Neural progenitor cell (in vitro differentiated cells): ENCODE results near the gene DLGAP5. TPM values are rescaled to one million over a fixed set of nuclear protein-coding genes. Genes with fewer than 3 reads are reported as not detected.

Experiments used
- DNase-seq: peaks from one replicate; pipeline ENCODE4 v3.0.0-alpha.2; 2016; ENCODE audit warnings: low spot score
- H2AFZ ChIP-seq: fragments of 200-600 bp; sonication (generic); replicated peaks from 2 replicates; pipeline ENCODE4 v1.6.1; 2016; ENCODE audit warnings: antibody characterized with exemption
- H3F3A ChIP-seq: fragments of 200-600 bp; sonication (generic); 2 replicates; pipeline ENCODE4 v1.6.1; 2016; ENCODE audit warnings: antibody characterized with exemption, low read depth
- H3K27ac ChIP-seq: fragments of 200-600 bp; sonication (generic); 2 replicates; pipeline ENCODE4 v1.5.1; 2016; ENCODE audit warnings: mild to moderate bottlenecking
- H3K27me3 ChIP-seq: fragments of 200-600 bp; sonication (generic); 2 replicates; pipeline ENCODE4 v1.6.1; 2016; ENCODE audit warnings: mild to moderate bottlenecking, moderate library complexity
- H3K36me3 ChIP-seq: fragments of 200-600 bp; sonication (generic); 2 replicates; pipeline ENCODE4 v1.5.1; 2016
- H3K4me1 ChIP-seq: fragments of 200-600 bp; sonication (generic); 2 replicates; pipeline ENCODE4 v1.6.1; 2016; ENCODE audit warnings: mixed run types
- H3K4me2 ChIP-seq: fragments of 200-600 bp; sonication (generic); 2 replicates; pipeline ENCODE4 v1.6.1; 2016
- H3K4me3 ChIP-seq: fragments of 200-600 bp; sonication (generic); 2 replicates; pipeline ENCODE4 v1.5.1; 2016
- H3K79me2 ChIP-seq: fragments of 200-600 bp; sonication (generic); 2 replicates; pipeline ENCODE4 v1.6.1; 2016; ENCODE audit warnings: low read depth
- H3K9ac ChIP-seq: fragments of 200-600 bp; sonication (generic); 2 replicates; pipeline ENCODE4 v1.6.1; 2016
- H3K9me3 ChIP-seq: fragments of 200-600 bp; sonication (generic); 2 replicates; pipeline ENCODE4 v1.5.1; 2016; ENCODE audit warnings: low read depth
- H4K20me1 ChIP-seq: fragments of 200-600 bp; sonication (generic); 2 replicates; pipeline ENCODE4 v1.6.1; 2016; ENCODE audit warnings: low read depth
- H3K27ac Mint-ChIP-seq: 3 replicates; pipeline ENCODE4 v1.8.0; 2021; ENCODE audit warnings: mixed read lengths
- H3K27me3 Mint-ChIP-seq: 2 replicates; pipeline ENCODE4 v1.8.0; 2022; ENCODE audit warnings: low read depth, mild to moderate bottlenecking, inconsistent platforms, moderate library complexity, mixed read lengths; ENCODE audit not compliant: insufficient read depth
- H3K36me3 Mint-ChIP-seq: 3 replicates; pipeline ENCODE4 v1.8.0; 2021; ENCODE audit warnings: mixed read lengths
- H3K4me1 Mint-ChIP-seq: 3 replicates; pipeline ENCODE4 v1.8.0; 2021; ENCODE audit warnings: mixed read lengths
- H3K4me3 Mint-ChIP-seq: 3 replicates; pipeline ENCODE4 v1.8.0; 2021; ENCODE audit warnings: mild to moderate bottlenecking, moderate library complexity, mixed read lengths
- H3K9me3 Mint-ChIP-seq: 3 replicates; pipeline ENCODE4 v1.8.0; 2020; ENCODE audit warnings: mixed read lengths
- CTCF ChIP-seq: fragments of 200-600 bp; sonication (generic); IDR thresholded peaks from 2 replicates; pipeline ENCODE4 v1.5.1; 2017; ENCODE audit warnings: antibody characterized with exemption, mild to moderate bottlenecking
- EZH2 ChIP-seq: fragments of 200-600 bp; sonication (generic); IDR thresholded peaks from 2 replicates; pipeline ENCODE4 v1.6.1; 2017; ENCODE audit warnings: antibody characterized with exemption, mild to moderate bottlenecking, moderate library complexity
- EZH2phosphoT487 ChIP-seq: fragments of 200-600 bp; sonication (generic); IDR thresholded peaks from 2 replicates; pipeline ENCODE4 v1.6.1; 2017; ENCODE audit warnings: antibody characterized with exemption
- total RNA-seq: library from RNA; depleted of rRNA; stranded (reverse); fragments of >200 nt; gene quantifications from 2 replicates; pipeline ENCODE4 v1.2.3, GENCODE V29; 2015; ENCODE audit warnings: low replicate concordance

The DLGAP5 gene
- total RNA-seq, 1 donor from 2014 or later, result 313 TPM

- H3K79me2 ChIP-seq, result no peaks in the 10 kb centered on the region
- no peak overlapping the region for H3K9ac ChIP-seq
- no peak for TF ChIP-seq CTCF
- TF ChIP-seq EZH2phosphoT487, result no peak
- no peak for TF ChIP-seq EZH2
- H3K27ac ChIP-seq, result no peak overlapping the region
- H2AFZ ChIP-seq, result no peak overlapping the region
- Mint-ChIP-seq H3K27me3 (no peaks in the 10 kb centered on the region), H3K36me3 (no peaks in the 10 kb centered on the region), H3K4me3 (no peak overlapping the region), H3K27ac (no peak overlapping the region), H3K9me3 (no peaks in the 10 kb centered on the region), H3K4me1 (peaks cover 10% of the 10 kb centered on the region)
- no peak for DNase-seq
- H3K9me3 ChIP-seq, result no peaks in the 10 kb centered on the region
- H3F3A ChIP-seq, result no peaks in the 10 kb centered on the region
- no peaks in the 10 kb centered on the region for H3K36me3 ChIP-seq
- peaks cover 9% of the 10 kb centered on the region for H3K4me1 ChIP-seq
- no peaks in the 10 kb centered on the region for H3K27me3 ChIP-seq
- no peaks in the 10 kb centered on the region for H4K20me1 ChIP-seq
- H3K4me2 ChIP-seq, result peak overlapping the region; percentile 21
- no peak overlapping the region for H3K4me3 ChIP-seq
Measured at GRCh38 chr14:55220230-55220629, 28.8 kb upstream of the DLGAP5 start.

- DNase-seq, result no peak
- Mint-ChIP-seq H3K27me3 (peaks cover 3% of the 10 kb centered on the region), H3K36me3 (no peaks in the 10 kb centered on the region), H3K27ac (no peak overlapping the region), H3K9me3 (no peaks in the 10 kb centered on the region), H3K4me1 (no peaks in the 10 kb centered on the region), H3K4me3 (no peak overlapping the region)
- Histone ChIP-seq H3K79me2 (no peaks in the 10 kb centered on the region), H3K27me3 (no peaks in the 10 kb centered on the region), H2AFZ (peak overlapping the region; percentile 29), H3K4me1 (no peaks in the 10 kb centered on the region), H3K9ac (no peak overlapping the region), H3K4me3 (no peak overlapping the region), H3K27ac (no peak overlapping the region), H3K4me2 (no peak overlapping the region), H3K9me3 (no peaks in the 10 kb centered on the region), H3K36me3 (no peaks in the 10 kb centered on the region), H4K20me1 (no peaks in the 10 kb centered on the region), H3F3A (peaks cover 6% of the 10 kb centered on the region)
- no peak for TF ChIP-seq EZH2
- no peak for TF ChIP-seq EZH2phosphoT487
- no peak for TF ChIP-seq CTCF
Measured at GRCh38 chr14:55212634-55213033, 21.2 kb upstream of the DLGAP5 start.

DNA sequence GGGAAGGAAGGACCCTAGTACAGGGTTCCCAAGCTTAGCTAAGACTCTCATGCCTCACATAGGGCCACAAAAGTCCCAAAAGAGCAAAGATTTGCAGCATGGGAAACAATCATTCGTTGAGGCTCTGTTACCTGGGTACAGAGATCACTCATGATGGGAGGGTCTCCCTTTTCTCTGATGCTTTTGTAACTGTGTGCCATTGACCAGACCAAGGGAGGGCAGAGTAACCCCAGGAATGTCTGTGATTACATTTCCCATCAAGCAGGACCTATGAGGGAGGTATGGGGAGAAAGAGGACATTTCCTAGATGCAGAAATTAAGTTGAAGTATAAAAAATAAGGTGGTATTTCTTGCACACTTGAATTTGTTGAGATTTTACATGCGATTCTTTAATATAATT lies 16.4 kb upstream of the DLGAP5 start:
- Mint-ChIP-seq H3K9me3 (no peaks in the 10 kb centered on the region), H3K27me3 (peaks cover 3% of the 10 kb centered on the region), H3K36me3 (no peaks in the 10 kb centered on the region), H3K4me1 (no peaks in the 10 kb centered on the region), H3K4me3 (no peak overlapping the region), H3K27ac (no peak overlapping the region)
- no peaks in the 10 kb centered on the region for H3K4me1 ChIP-seq
- H3F3A ChIP-seq, result peaks cover 6% of the 10 kb centered on the region
- H3K27ac ChIP-seq, result no peak overlapping the region
- H3K4me3 ChIP-seq, result no peak overlapping the region
- H3K27me3 ChIP-seq, result no peaks in the 10 kb centered on the region
- no peak for DNase-seq
- no peaks in the 10 kb centered on the region for H3K36me3 ChIP-seq
- H3K79me2 ChIP-seq, result no peaks in the 10 kb centered on the region
- peak overlapping the region; percentile 39 for H2AFZ ChIP-seq
- no peaks in the 10 kb centered on the region for H3K9me3 ChIP-seq
- H3K4me2 ChIP-seq, result no peak overlapping the region
- TF ChIP-seq CTCF (no peak), EZH2 (no peak), EZH2phosphoT487 (no peak)
- H3K9ac ChIP-seq, result no peak overlapping the region
- H4K20me1 ChIP-seq, result no peaks in the 10 kb centered on the region
